NCI-H82 treated with DMSO at 0.1 percent for 48 hours (cell line): ENCODE results near the gene RPS27L.
A peak's percentile ranks its signal among the peaks of the same experiment; 100 is the strongest.
"Not testable (repeated sequence)": the region's sequence is repeated elsewhere in the genome, so short reads cannot be mapped to it uniquely, and the experiment has no call there.

ENCODE experiments used
- DNase-seq: peaks from one replicate; lab custom pipeline; 2025; ENCODE audit not compliant: unreplicated experiment; lab: John Stamatoyannopoulos, UW

The RPS27L gene

GRCh38 chr15:63145426-63145825 is 11.9 kb downstream of the RPS27L start:
- DNase-seq: no peak

DNA sequence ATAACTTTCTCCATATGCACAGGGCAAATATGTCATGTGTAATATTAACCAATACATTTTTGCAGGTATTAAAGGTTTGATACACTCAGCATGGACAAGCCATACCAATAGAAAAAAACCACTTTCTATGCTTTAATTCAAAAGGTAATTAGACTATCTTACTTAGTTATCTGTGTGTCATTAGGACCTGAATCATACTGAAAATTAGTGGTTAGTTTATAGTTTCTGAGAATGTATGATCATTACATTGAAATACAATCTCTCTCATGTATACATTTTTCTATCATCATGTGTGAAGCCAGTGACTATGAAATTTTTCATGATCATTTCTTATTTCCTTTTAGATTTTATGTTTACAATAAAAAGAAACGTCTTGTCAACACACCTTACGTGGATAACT is 16.3 kb downstream of the RPS27L start:
- no peak for DNase-seq

DNA sequence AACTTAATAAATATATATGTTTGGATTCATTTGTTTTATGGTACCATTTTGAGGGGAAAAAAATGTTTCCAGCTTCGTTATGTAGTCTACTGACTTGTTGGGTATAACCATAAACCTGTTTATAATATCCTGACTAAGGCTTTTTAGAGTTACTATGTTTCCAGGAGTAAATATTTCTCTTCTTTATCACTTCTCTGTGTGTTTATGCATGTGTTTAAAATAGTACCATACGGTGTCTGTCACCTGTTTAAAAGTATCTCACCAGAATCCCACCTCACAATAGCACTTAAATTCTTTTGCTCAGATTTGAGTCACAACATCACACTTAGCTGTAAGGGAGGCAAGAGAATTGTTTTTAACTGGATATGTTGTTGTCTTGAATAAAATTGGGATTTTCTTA is 20.5 kb downstream of the RPS27L start:
- no peak for DNase-seq

DNA sequence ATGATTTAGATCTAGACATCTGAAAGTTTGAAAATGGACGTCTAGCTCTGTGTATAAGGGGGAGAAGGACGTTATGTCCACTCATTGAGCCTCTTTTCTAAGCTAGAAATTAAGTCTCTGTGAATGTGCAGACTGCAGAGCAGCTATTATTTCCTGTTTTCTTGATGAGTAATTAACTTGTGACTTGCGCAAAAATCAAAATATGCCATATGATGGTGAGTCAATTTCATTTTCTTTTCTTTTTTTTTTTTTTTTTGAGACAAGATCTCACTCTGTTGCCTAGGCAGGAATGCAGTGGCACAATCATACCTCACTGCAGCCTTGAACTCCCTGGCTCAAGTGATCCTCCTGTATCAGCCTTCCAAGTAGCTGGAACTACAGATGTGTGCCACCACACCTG is 21.5 kb downstream of the RPS27L start:
- DNase-seq: no peak

GRCh38 chr15:63135281-63135680 is 22.0 kb downstream of the RPS27L start:
- no peak for DNase-seq

GRCh38 chr15:63134245-63134985 is 22.9 kb downstream of the RPS27L start:
- no peak for DNase-seq

GRCh38 chr15:63133786-63134185 is 23.5 kb downstream of the RPS27L start:
- no peak for DNase-seq

- DNase-seq: no peak
Measured at GRCh38 chr15:63126726-63127125, 30.6 kb downstream of the RPS27L start.

DNA sequence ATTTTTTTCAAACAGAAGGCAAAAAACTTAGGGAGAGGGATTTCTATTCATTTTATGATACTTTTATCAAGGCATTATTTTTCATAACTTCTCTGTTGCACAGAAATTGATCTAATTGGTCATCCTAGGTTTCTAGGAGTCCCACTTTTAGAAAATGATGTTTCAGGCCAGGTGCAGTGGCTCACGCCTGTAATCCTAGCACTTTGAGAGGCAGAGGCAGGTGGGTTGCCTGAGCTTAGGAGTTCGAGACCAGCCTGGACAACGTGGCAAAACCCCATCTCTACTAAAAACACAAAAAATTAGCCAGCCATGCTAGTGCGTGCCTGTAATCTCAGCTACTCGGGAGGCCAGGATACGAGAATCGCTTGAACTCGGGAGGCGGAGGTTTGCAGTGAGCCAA is 32.8 kb downstream of the RPS27L start:
- DNase-seq: no peak

GRCh38 chr15:63122002-63122875 is 35.0 kb downstream of the RPS27L start:
- peak; percentile 13 for DNase-seq

- DNase-seq: peak; percentile 68
Measured at GRCh38 chr15:63121382-63122001, 35.8 kb downstream of the RPS27L start, which contains the start of gene LACTB. LACTB (plus strand) TSS chr15:63121861; CDS start chr15:63121872, 11 bp downstream.

DNA sequence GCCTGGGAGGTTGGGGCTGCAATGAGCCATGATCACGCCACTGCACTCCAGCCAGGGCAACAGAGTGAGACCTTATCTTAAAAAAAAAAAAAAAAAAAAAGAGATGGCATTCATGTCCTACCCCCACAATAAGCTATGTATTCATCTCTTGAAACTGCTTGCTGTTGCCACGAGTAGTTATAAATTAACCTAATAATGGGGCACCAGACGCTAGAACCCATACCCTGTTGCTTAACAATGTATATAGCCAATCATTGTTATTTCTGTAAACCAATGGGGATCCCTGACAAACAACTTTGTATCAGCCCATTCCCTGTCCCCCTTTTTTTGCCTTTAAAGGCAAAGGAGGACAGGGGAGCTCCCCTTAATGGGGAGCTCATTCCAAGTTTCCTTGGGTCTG is 38.4 kb downstream of the RPS27L start:
- DNase-seq: no peak

GRCh38 chr15:63114465-63114864 is 42.8 kb downstream of the RPS27L start:
- no peak for DNase-seq

- no peak for DNase-seq
Measured at GRCh38 chr15:63112871-63113270, 44.4 kb downstream of the RPS27L start.

- no peak for DNase-seq
Measured at GRCh38 chr15:63111481-63111880, 45.8 kb downstream of the RPS27L start.

DNA sequence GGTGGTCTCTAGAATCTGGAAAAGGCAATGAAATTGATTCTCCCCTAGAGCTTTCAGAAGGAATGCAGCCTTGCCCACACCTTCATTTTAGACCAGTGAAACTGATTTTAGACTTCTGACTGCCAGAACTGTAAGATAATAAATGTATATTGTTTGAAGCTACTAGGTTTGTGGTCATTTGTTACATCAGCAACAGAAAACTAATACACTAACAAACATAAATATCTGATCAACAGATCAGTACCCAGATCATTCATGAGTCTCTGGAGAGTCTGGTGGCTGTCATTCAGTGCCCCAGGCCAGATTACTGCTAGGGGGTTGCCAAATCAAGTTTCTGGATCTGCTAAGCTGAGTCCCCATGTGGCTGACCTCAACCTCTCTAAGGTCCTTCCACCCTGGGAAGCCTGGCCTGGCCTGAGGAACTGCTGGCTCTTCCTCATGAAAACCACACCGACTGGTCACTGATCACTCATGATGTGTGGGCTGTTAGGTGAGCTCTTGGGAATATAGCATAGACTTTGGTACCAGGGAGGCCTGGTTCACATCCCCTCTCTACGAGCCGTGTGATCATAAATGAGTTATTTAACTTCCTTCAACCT is 46.8 kb downstream of the RPS27L start:
- no peak for DNase-seq

DNA sequence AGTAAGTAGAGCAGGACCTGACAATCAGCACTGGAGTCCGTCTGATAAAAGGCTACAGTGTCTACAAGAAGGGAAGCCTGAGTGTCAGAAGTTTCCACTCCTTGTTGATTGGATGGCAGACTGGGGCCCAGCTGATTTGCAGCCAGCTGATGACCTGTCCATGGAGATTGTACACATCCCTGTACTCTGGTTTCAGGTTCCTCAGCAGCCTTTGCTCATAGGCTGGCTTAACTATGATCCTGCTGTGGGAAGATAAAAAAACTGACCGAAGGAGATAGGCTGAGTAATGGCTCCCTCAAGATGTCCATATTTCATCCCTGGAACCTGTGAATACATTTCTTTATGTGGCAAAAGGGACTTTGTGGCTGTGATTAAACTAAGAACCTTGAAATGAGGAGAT is 47.4 kb downstream of the RPS27L start:
- DNase-seq: no peak

DNA sequence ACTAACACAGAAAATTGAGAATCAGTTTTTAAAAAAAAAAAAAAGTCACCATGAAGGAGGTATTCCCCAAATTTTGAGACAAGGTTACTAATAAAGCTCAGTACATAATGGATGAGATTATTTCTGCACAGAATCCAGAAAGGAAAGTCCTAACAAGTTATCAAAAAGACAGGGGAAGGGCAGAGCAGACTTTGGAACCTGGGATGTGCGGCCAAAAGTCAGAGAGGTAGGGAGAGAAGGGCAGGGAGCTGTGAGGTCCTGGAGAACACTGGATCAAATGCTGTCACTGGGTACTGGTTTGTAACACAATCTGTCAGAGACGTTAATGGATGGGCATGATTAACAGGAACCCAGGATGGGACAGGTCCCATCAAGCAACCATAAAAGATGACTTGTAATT is 47.8 kb downstream of the RPS27L start:
- no peak for DNase-seq

DNA sequence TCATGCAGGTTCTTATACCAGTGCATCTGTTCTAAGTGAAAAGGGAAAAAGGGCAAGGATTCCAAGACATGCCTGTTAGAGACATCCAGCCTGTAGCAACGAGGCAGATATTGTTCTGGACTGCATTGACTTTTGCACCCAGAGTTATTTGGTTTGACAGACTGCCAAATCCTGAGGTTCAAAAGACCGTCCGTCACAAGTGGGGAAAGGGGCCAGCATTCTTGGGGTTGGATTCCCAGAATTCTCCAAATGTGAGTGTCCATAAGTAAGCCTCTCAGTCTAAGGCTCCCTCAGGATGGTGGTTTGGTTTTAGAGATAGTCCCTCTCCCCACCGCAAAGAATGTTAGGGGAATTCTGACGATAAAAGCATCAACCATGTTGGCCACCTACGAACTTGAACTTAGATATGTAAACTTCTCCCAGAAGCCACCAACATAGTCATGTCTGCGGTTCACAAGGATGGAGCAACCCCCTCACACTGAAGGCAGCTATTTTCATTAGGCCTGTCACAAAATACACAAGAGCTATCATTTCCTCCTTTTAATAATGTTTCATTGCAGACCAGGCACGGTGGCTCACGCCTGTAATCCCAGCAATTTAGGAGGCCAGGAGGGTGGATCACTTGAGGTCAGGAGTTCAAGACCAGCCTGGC is 49.3 kb downstream of the RPS27L start:
- no peak for DNase-seq

DNA sequence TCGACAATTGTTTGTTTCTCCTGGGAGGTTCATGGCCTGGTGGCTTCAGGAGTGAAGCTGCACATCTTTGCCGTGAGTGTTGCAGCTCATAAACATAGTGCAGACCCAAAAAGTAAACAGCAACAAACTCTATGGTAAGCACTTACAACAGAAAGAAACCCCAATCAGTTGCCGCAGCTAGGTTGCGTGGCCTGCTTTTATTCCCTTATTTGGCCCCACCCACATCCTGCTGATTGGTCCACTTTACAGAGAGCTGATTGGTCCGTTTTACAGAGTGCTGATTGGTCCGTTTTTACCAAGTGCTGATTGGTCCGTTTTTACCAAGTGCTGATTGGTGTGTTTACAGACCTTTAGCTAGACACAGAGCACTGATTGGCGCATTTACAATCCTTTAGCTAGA is 51.9 kb downstream of the RPS27L start:
- DNase-seq: not testable (repeated sequence)

GRCh38 chr15:63104727-63105126 is 52.5 kb downstream of the RPS27L start:
- no peak for DNase-seq
